ENCODE measurements around the gene OSTC. TPM values are rescaled to one million over a fixed set of nuclear protein-coding genes. Genes with fewer than 3 reads are reported as not detected.

Gene OSTC
- total RNA-seq, 1 donor from 2014 or later: 92.7 TPM

GRCh38 chr4:108624263-108625056 is 25.9 kb upstream of the OSTC start:
- H3K4me3 ChIP-seq (ENCODE audit: low read depth, low read length): no peak overlapping the region
- TF ChIP-seq CTCF (conservative IDR thresholded peaks at IDR 0.05; ENCODE audit: low read depth, low read length): no peak
- no peak for DNase-seq (ENCODE audit: low read depth)

GRCh38 chr4:108626056-108626455 is 24.3 kb upstream of the OSTC start:
- TF ChIP-seq CTCF (conservative IDR thresholded peaks at IDR 0.05; ENCODE audit: low read depth, low read length): no peak

GRCh38 chr4:108628411-108628810 is 22.0 kb upstream of the OSTC start:
- DNase-seq (ENCODE audit: low read depth): no peak
- no peak for TF ChIP-seq CTCF (conservative IDR thresholded peaks at IDR 0.05; ENCODE audit: low read depth, low read length)
- H3K4me3 ChIP-seq (ENCODE audit: low read depth, low read length): no peak overlapping the region

More at GRCh38 chr4:108626056-108626455, 24.3 kb upstream of the OSTC start:
- H3K4me3 ChIP-seq (ENCODE audit: low read depth, low read length): no peak overlapping the region
- DNase-seq (ENCODE audit: low read depth): no peak

GRCh38 chr4:108635070-108635655 is 15.2 kb upstream of the OSTC start:
- no peak for DNase-seq (ENCODE audit: low read depth)
- H3K4me3 ChIP-seq (ENCODE audit: low read depth, low read length): no peak overlapping the region
- TF ChIP-seq CTCF (conservative IDR thresholded peaks at IDR 0.05; ENCODE audit: low read depth, low read length): no peak

GRCh38 chr4:108636246-108636645 is 14.2 kb upstream of the OSTC start:
- no peak for DNase-seq (ENCODE audit: low read depth)
- H3K4me3 ChIP-seq (ENCODE audit: low read depth, low read length): no peak overlapping the region
- no peak for TF ChIP-seq CTCF (conservative IDR thresholded peaks at IDR 0.05; ENCODE audit: low read depth, low read length)

GRCh38 chr4:108637856-108638255 is 12.5 kb upstream of the OSTC start:
- no peak for DNase-seq (ENCODE audit: low read depth)
- peak; percentile 35 for TF ChIP-seq CTCF (conservative IDR thresholded peaks at IDR 0.05; ENCODE audit: low read depth, low read length)
- H3K4me3 ChIP-seq (ENCODE audit: low read depth, low read length): no peak overlapping the region

Measured in epithelial cell of proximal tubule (primary cell).